ENCODE results near the gene PDE4B. TPM values are rescaled to one million over a fixed set of nuclear protein-coding genes. Genes with fewer than 3 reads are reported as not detected.
A peak's percentile ranks its signal among the peaks of the same experiment; 100 is the strongest.

PDE4B gene
- total RNA-seq, 1 donor from 2014 or later, result 7.6 TPM

- Mint-ChIP-seq H3K4me3 (ENCODE audit: unreplicated experiment) (no peak overlapping the region), H3K27me3 (ENCODE audit: low read depth, unreplicated experiment) (no peaks in the 10 kb centered on the region), H3K9me3 (ENCODE audit: unreplicated experiment) (no peaks in the 10 kb centered on the region), H3K36me3 (ENCODE audit: low read depth, unreplicated experiment) (no peaks in the 10 kb centered on the region), H3K4me1 (ENCODE audit: low read depth, unreplicated experiment) (peaks cover 23% of the 10 kb centered on the region), H3K27ac (ENCODE audit: unreplicated experiment) (no peak overlapping the region)
- no peaks in the 10 kb centered on the region for H3K27me3 ChIP-seq (ENCODE audit: insufficient read depth, low read length)
- no peaks in the 10 kb centered on the region for H3K79me2 ChIP-seq (ENCODE audit: insufficient read depth, low read length)
- H3K9ac ChIP-seq (ENCODE audit: low read length), result no peak overlapping the region
- no peak for TF ChIP-seq EZH2 (IDR thresholded peaks at IDR 0.05; ENCODE audit: insufficient read depth, low read length)
- TF ChIP-seq, protein P1, sequence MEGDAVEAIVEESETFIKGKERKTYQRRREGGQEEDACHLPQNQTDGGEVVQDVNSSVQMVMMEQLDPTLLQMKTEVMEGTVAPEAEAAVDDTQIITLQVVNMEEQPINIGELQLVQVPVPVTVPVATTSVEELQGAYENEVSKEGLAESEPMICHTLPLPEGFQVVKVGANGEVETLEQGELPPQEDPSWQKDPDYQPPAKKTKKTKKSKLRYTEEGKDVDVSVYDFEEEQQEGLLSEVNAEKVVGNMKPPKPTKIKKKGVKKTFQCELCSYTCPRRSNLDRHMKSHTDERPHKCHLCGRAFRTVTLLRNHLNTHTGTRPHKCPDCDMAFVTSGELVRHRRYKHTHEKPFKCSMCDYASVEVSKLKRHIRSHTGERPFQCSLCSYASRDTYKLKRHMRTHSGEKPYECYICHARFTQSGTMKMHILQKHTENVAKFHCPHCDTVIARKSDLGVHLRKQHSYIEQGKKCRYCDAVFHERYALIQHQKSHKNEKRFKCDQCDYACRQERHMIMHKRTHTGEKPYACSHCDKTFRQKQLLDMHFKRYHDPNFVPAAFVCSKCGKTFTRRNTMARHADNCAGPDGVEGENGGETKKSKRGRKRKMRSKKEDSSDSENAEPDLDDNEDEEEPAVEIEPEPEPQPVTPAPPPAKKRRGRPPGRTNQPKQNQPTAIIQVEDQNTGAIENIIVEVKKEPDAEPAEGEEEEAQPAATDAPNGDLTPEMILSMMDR (IDR thresholded peaks at IDR 0.05; ENCODE audit: insufficient read depth, low read depth, low read length), result no peak
- no peaks in the 10 kb centered on the region for H3K9me3 ChIP-seq (ENCODE audit: insufficient read depth, low read depth, low read length)
- no peaks in the 10 kb centered on the region for H4K20me1 ChIP-seq (ENCODE audit: insufficient read depth, low read length)
- H3K4me3 ChIP-seq (ENCODE audit: insufficient read depth, low read depth, low read length), result no peak overlapping the region
- FAIRE-seq (no peak), DNase-seq (ENCODE audit: low read depth) (no peak)
- H3K27ac ChIP-seq (ENCODE audit: low read depth, low read length), result no peak overlapping the region
- peaks cover 7% of the 10 kb centered on the region for H3K4me1 ChIP-seq (ENCODE audit: insufficient read depth, low read length)
- H3K4me2 ChIP-seq (ENCODE audit: low read length), result no peak overlapping the region
- no peak overlapping the region for H2AFZ ChIP-seq (ENCODE audit: low read depth, low read length)
- no peaks in the 10 kb centered on the region for H3K36me3 ChIP-seq (ENCODE audit: insufficient read depth, low read length)
Measured at GRCh38 chr1:66346873-66347272, 554.2 kb downstream of the PDE4B start.

GRCh38 chr1:66348776-66349175, 556.1 kb downstream of the PDE4B start:
- no peak overlapping the region for H3K4me3 Mint-ChIP-seq (ENCODE audit: unreplicated experiment)
- peaks cover 39% of the 10 kb centered on the region for H3K4me1 Mint-ChIP-seq (ENCODE audit: low read depth, unreplicated experiment)
- Histone ChIP-seq H3K36me3 (ENCODE audit: insufficient read depth, low read length) (no peaks in the 10 kb centered on the region), H2AFZ (ENCODE audit: low read depth, low read length) (no peak overlapping the region), H3K27ac (ENCODE audit: low read depth, low read length) (no peak overlapping the region), H3K27me3 (ENCODE audit: insufficient read depth, low read length) (no peaks in the 10 kb centered on the region), H3K4me1 (ENCODE audit: insufficient read depth, low read length) (peaks cover 7% of the 10 kb centered on the region), H3K79me2 (ENCODE audit: insufficient read depth, low read length) (no peaks in the 10 kb centered on the region), H3K4me3 (ENCODE audit: insufficient read depth, low read depth, low read length) (no peak overlapping the region), H3K9ac (ENCODE audit: low read length) (no peak overlapping the region), H4K20me1 (ENCODE audit: insufficient read depth, low read length) (no peaks in the 10 kb centered on the region), H3K4me2 (ENCODE audit: low read length) (no peak overlapping the region), H3K9me3 (ENCODE audit: insufficient read depth, low read depth, low read length) (no peaks in the 10 kb centered on the region)
- no peaks in the 10 kb centered on the region for H3K27me3 Mint-ChIP-seq (ENCODE audit: low read depth, unreplicated experiment)
- FAIRE-seq (no peak), DNase-seq (ENCODE audit: low read depth) (no peak)
- no peak for TF ChIP-seq EZH2 (IDR thresholded peaks at IDR 0.05; ENCODE audit: insufficient read depth, low read length)
- TF ChIP-seq, protein P1 (IDR thresholded peaks at IDR 0.05; ENCODE audit: insufficient read depth, low read depth, low read length), result no peak
- H3K27ac Mint-ChIP-seq (ENCODE audit: unreplicated experiment), result no peak overlapping the region
- H3K9me3 Mint-ChIP-seq (ENCODE audit: unreplicated experiment), result no peaks in the 10 kb centered on the region
- H3K36me3 Mint-ChIP-seq (ENCODE audit: low read depth, unreplicated experiment), result no peaks in the 10 kb centered on the region

DNA sequence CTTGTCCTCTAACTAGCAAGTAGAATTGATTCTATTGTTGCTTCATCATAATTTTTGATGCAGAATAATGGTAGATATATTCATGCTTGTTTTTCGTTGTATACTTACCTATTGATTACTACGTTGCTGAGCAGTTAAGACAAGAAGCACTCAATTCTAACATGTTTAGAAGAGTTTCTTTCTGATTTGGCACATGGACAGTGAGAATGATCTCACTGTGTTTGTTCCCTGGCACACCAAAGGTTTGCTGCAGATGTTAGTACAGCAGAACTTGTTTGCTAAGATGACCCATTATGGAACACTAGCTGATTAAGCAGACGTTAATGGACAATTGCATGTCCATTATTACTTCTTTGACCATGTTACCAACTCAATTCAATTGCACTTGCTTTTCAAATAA, 556.5 kb downstream of the PDE4B start:
- Histone ChIP-seq H3K79me2 (ENCODE audit: insufficient read depth, low read length) (no peaks in the 10 kb centered on the region), H3K27ac (ENCODE audit: low read depth, low read length) (no peak overlapping the region), H3K9me3 (ENCODE audit: insufficient read depth, low read depth, low read length) (no peaks in the 10 kb centered on the region), H3K9ac (ENCODE audit: low read length) (no peak overlapping the region), H3K4me3 (ENCODE audit: insufficient read depth, low read depth, low read length) (no peak overlapping the region), H2AFZ (ENCODE audit: low read depth, low read length) (no peak overlapping the region), H4K20me1 (ENCODE audit: insufficient read depth, low read length) (no peaks in the 10 kb centered on the region), H3K4me1 (ENCODE audit: insufficient read depth, low read length) (peaks cover 11% of the 10 kb centered on the region), H3K27me3 (ENCODE audit: insufficient read depth, low read length) (no peaks in the 10 kb centered on the region), H3K4me2 (ENCODE audit: low read length) (no peak overlapping the region), H3K36me3 (ENCODE audit: insufficient read depth, low read length) (no peaks in the 10 kb centered on the region)
- TF ChIP-seq, protein P1 (IDR thresholded peaks at IDR 0.05; ENCODE audit: insufficient read depth, low read depth, low read length), result no peak
- TF ChIP-seq EZH2 (IDR thresholded peaks at IDR 0.05; ENCODE audit: insufficient read depth, low read length), result no peak
- Mint-ChIP-seq H3K9me3 (ENCODE audit: unreplicated experiment) (no peaks in the 10 kb centered on the region), H3K27ac (ENCODE audit: unreplicated experiment) (no peak overlapping the region), H3K27me3 (ENCODE audit: low read depth, unreplicated experiment) (no peaks in the 10 kb centered on the region), H3K4me3 (ENCODE audit: unreplicated experiment) (no peak overlapping the region), H3K36me3 (ENCODE audit: low read depth, unreplicated experiment) (no peaks in the 10 kb centered on the region), H3K4me1 (ENCODE audit: low read depth, unreplicated experiment) (peaks cover 40% of the 10 kb centered on the region)
- DNase-seq (ENCODE audit: low read depth), result no peak
- peak; percentile 72 for FAIRE-seq
